Loucy (cell line): ENCODE results near the gene N4BP2L2.
A peak's percentile ranks its signal among the peaks of the same experiment; 100 is the strongest.
"Not testable (repeated sequence)": the region's sequence is repeated elsewhere in the genome, so short reads cannot be mapped to it uniquely, and the experiment has no call there.

Experiments
- H2AFZ ChIP-seq: fragments of 200-600 bp; sonication (generic); 2 replicates; pipeline ENCODE4 v1.6.0; 2016; ENCODE audit warnings: antibody characterized with exemption, mild to moderate bottlenecking, low read length, moderate library complexity
- H3F3A ChIP-seq: fragments of 200-600 bp; 2 replicates; pipeline ENCODE4 v1.6.0; 2016; ENCODE audit warnings: antibody characterized with exemption, low read depth, mild to moderate bottlenecking
- H3K27me3 ChIP-seq: fragments of 200-600 bp; sonication (generic); 2 replicates; pipeline ENCODE4 v1.6.1; 2014; ENCODE audit warnings: low read length, mild to moderate bottlenecking; ENCODE audit not compliant: insufficient read depth, poor library complexity, severe bottlenecking
- H3K36me3 ChIP-seq: fragments of 200-600 bp; sonication (generic); 2 replicates; pipeline ENCODE4 v1.6.1; 2016; ENCODE audit warnings: low read length; ENCODE audit not compliant: insufficient read depth
- H3K4me1 ChIP-seq: fragments of 200-600 bp; sonication (generic); 2 replicates; pipeline ENCODE4 v1.5.1; 2014; ENCODE audit warnings: low read length, mild to moderate bottlenecking; ENCODE audit not compliant: insufficient read depth, poor library complexity, severe bottlenecking
- H3K4me2 ChIP-seq: fragments of 200-600 bp; sonication (generic); 2 replicates; pipeline ENCODE4 v1.6.0; 2014; ENCODE audit warnings: antibody characterized with exemption, low read length, low read depth, mild to moderate bottlenecking; ENCODE audit not compliant: poor library complexity, severe bottlenecking
- H3K4me3 ChIP-seq: fragments of 200-600 bp; sonication (generic); 2 replicates; pipeline ENCODE4 v1.5.1; 2014; ENCODE audit warnings: low read length, mild to moderate bottlenecking, mixed read lengths; ENCODE audit not compliant: poor library complexity, severe bottlenecking
- H3K79me2 ChIP-seq: fragments of 200-600 bp; sonication (generic); 2 replicates; pipeline ENCODE4 v1.6.1; 2014; ENCODE audit warnings: low read length; ENCODE audit not compliant: insufficient read depth
- H3K9ac ChIP-seq: fragments of 200-600 bp; sonication (generic); 2 replicates; pipeline ENCODE4 v1.6.0; 2014; ENCODE audit warnings: mild to moderate bottlenecking, low read depth, low read length, moderate library complexity; ENCODE audit not compliant: poor library complexity, severe bottlenecking
- H3K9me2 ChIP-seq: fragments of 200-600 bp; sonication (generic); replicated peaks from 2 replicates; pipeline ENCODE4 v1.6.1; 2016; ENCODE audit warnings: low read depth, low read length, mixed read lengths
- H3K9me3 ChIP-seq: fragments of 200-600 bp; sonication (generic); 2 replicates; pipeline ENCODE4 v1.6.1; 2014; ENCODE audit warnings: mild to moderate bottlenecking, antibody characterized with exemption, low read length, low read depth; ENCODE audit not compliant: insufficient read depth
- H4K20me1 ChIP-seq: fragments of 200-600 bp; sonication (generic); 2 replicates; pipeline ENCODE4 v1.6.0; 2014; ENCODE audit warnings: antibody characterized with exemption, low read length, mild to moderate bottlenecking; ENCODE audit not compliant: insufficient read depth, poor library complexity, severe bottlenecking
- CTCF ChIP-seq: fragments of 200-600 bp; sonication (generic); conservative IDR thresholded peaks from 2 replicates; pipeline ENCODE4 v1.5.1; 2014; ENCODE audit warnings: mild to moderate bottlenecking, antibody characterized with exemption, low read length
- EZH2phosphoT487 ChIP-seq: fragments of 200-600 bp; IDR thresholded peaks from 2 replicates; pipeline ENCODE4 v1.6.1; 2018; ENCODE audit warnings: antibody characterized with exemption, mild to moderate bottlenecking, moderate library complexity, borderline replicate concordance

N4BP2L2 gene

GRCh38 chr13:32582281-32582680 lies 43.7 kb upstream of the N4BP2L2 start:
- Histone ChIP-seq H3K9ac (no peak overlapping the region), H3K36me3 (no peaks in the 10 kb centered on the region), H3K9me3 (no peaks in the 10 kb centered on the region), H3K27me3 (no peaks in the 10 kb centered on the region), H3K79me2 (peaks cover 3% of the 10 kb centered on the region), H3F3A (no peaks in the 10 kb centered on the region), H3K4me2 (no peak overlapping the region), H3K4me1 (peaks cover 6% of the 10 kb centered on the region), H4K20me1 (peaks cover 1% of the 10 kb centered on the region), H3K9me2 (no peaks in the 10 kb centered on the region), H2AFZ (no peak overlapping the region), H3K4me3 (no peak overlapping the region)
- TF ChIP-seq CTCF = no peak

- no peak overlapping the region for H3K9ac ChIP-seq
- no peak overlapping the region for H3K4me2 ChIP-seq
- H2AFZ ChIP-seq = no peak overlapping the region
- H4K20me1 ChIP-seq = no peaks in the 10 kb centered on the region
- H3K4me1 ChIP-seq = peaks cover 6% of the 10 kb centered on the region
- H3K79me2 ChIP-seq = no peaks in the 10 kb centered on the region
- TF ChIP-seq CTCF (peak; percentile 80), EZH2phosphoT487 (no peak)
- H3K27me3 ChIP-seq = no peaks in the 10 kb centered on the region
- H3K4me3 ChIP-seq = no peak overlapping the region
- no peaks in the 10 kb centered on the region for H3K9me3 ChIP-seq
- H3K9me2 ChIP-seq = no peaks in the 10 kb centered on the region
- no peaks in the 10 kb centered on the region for H3F3A ChIP-seq
- no peaks in the 10 kb centered on the region for H3K36me3 ChIP-seq
These were observed 42.7 kb upstream of the N4BP2L2 start for GRCh38 chr13:32581177-32581786.

DNA sequence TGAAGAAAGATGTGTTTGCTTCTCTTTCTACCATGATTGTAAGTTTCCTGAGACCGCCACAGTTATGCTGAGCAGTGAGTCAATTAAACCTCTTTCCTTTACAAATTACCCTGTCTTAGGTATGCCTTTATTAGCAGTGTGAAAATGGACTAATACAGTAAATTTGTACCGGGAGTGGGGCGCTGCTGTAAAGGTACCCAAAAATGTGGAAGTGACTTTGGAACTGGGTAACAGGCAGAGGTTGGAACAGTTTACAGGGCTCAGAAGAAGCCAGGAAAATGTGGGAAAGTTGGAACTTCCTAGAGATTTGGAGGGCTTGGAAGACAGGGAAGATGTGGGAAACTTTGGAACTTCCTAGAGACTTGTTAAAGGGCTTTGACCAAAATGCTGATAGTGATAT lies 38.4 kb upstream of the N4BP2L2 start:
- H2AFZ ChIP-seq = no peak overlapping the region
- H3K36me3 ChIP-seq = no peaks in the 10 kb centered on the region
- H3K4me3 ChIP-seq = no peak overlapping the region
- no peaks in the 10 kb centered on the region for H3K9me2 ChIP-seq
- no peaks in the 10 kb centered on the region for H4K20me1 ChIP-seq
- H3K9me3 ChIP-seq = no peaks in the 10 kb centered on the region
- no peaks in the 10 kb centered on the region for H3K79me2 ChIP-seq
- no peak overlapping the region for H3K9ac ChIP-seq
- no peak for TF ChIP-seq EZH2phosphoT487
- no peak for TF ChIP-seq CTCF
- no peaks in the 10 kb centered on the region for H3K4me1 ChIP-seq
- no peaks in the 10 kb centered on the region for H3F3A ChIP-seq
- no peaks in the 10 kb centered on the region for H3K27me3 ChIP-seq
- H3K4me2 ChIP-seq = no peak overlapping the region

DNA sequence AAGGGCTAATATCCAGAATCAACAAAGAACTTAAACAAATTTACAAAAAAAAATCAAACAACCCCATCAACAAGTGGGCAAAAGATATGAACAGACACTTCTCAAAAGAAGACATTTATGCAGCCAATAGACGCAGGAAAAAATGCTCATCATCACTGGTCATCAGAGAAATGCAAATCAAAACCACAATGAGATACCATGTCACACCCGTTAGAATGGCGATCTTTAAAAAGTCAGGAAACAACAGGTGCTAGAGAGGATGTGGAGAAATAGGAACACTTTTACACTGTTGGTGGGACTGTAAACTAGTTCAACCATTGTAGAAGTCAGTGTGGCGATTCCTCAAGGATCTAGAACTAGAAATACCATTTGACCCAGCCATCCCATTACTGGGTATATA lies 37.1 kb upstream of the N4BP2L2 start:
- H3K27me3 ChIP-seq, H3K9me3 ChIP-seq, H3K4me3 ChIP-seq, H3K9me2 ChIP-seq, H4K20me1 ChIP-seq, H3K79me2 ChIP-seq, H3K9ac ChIP-seq, H3K36me3 ChIP-seq, H3F3A ChIP-seq, H3K4me1 ChIP-seq, H2AFZ ChIP-seq, H3K4me2 ChIP-seq: not testable (repeated sequence)

- not testable (repeated sequence) for H3K9ac ChIP-seq, H3F3A ChIP-seq, H3K9me2 ChIP-seq, H3K9me3 ChIP-seq, H3K4me1 ChIP-seq, H3K4me2 ChIP-seq, H3K79me2 ChIP-seq, H3K36me3 ChIP-seq, H3K4me3 ChIP-seq, H2AFZ ChIP-seq, H3K27me3 ChIP-seq, H4K20me1 ChIP-seq
These were observed 22.2 kb upstream of the N4BP2L2 start for GRCh38 chr13:32560842-32561241.
